MM.1S (cell line): ENCODE results near the gene ZNF184.

ENCODE experiments used
- DNase-seq: peaks from one replicate; pipeline ENCODE4 v3.0.0-alpha.2; 2015
- H2AFZ ChIP-seq: fragments of 300-600 bp; sonication (generic); 2 replicates; pipeline ENCODE4 v1.6.0; 2016; ENCODE audit warnings: antibody characterized with exemption, low read length
- H3F3A ChIP-seq: fragments of 300-600 bp; sonication (generic); 2 replicates; pipeline ENCODE4 v1.6.1; 2016; ENCODE audit warnings: mild to moderate bottlenecking, antibody characterized with exemption, low read length, moderate library complexity, mixed read lengths; ENCODE audit not compliant: insufficient read depth
- H3K27ac ChIP-seq: fragments of 300-600 bp; sonication (generic); 2 replicates; pipeline ENCODE4 v1.5.1; 2016; ENCODE audit warnings: mild to moderate bottlenecking, low read length
- H3K27me3 ChIP-seq: fragments of 300-600 bp; sonication (generic); replicated peaks from 2 replicates; pipeline ENCODE4 v1.6.0; 2016; ENCODE audit warnings: low read length; ENCODE audit not compliant: insufficient read depth
- H3K36me3 ChIP-seq: fragments of 300-600 bp; sonication (generic); replicated peaks from 2 replicates; pipeline ENCODE4 v1.6.1; 2016; ENCODE audit warnings: mild to moderate bottlenecking, low read length, mixed read lengths; ENCODE audit not compliant: insufficient read depth
- H3K4me1 ChIP-seq: fragments of 300-600 bp; sonication (generic); 2 replicates; pipeline ENCODE4 v1.6.1; 2016; ENCODE audit warnings: low read length, mixed read lengths
- H3K4me2 ChIP-seq: fragments of 300-600 bp; sonication (generic); 2 replicates; pipeline ENCODE4 v1.6.0; 2016; ENCODE audit warnings: low read depth, low read length
- H3K4me3 ChIP-seq: fragments of 300-600 bp; sonication (generic); 2 replicates; pipeline ENCODE4 v1.5.1; 2016; ENCODE audit warnings: low read length, mixed read lengths
- H3K79me2 ChIP-seq: fragments of 300-600 bp; sonication (generic); 2 replicates; pipeline ENCODE4 v1.6.1; 2016; ENCODE audit warnings: mixed run types, low read length, mixed read lengths
- H3K9ac ChIP-seq: fragments of 300-600 bp; sonication (generic); 2 replicates; pipeline ENCODE4 v1.6.1; 2016; ENCODE audit warnings: low read length, mixed read lengths
- H3K9me2 ChIP-seq: fragments of 300-600 bp; sonication (generic); replicated peaks from 2 replicates; pipeline ENCODE4 v1.6.1; 2016; ENCODE audit warnings: mild to moderate bottlenecking, low read length, mixed read lengths; ENCODE audit not compliant: insufficient read depth
- H3K9me3 ChIP-seq: fragments of 300-600 bp; sonication (generic); replicated peaks from 2 replicates; pipeline ENCODE4 v1.6.1; 2016; ENCODE audit warnings: mild to moderate bottlenecking, low read length, mixed read lengths; ENCODE audit not compliant: insufficient read depth
- H4K20me1 ChIP-seq: fragments of 300-600 bp; sonication (generic); 2 replicates; pipeline ENCODE4 v1.6.1; 2016; ENCODE audit warnings: mild to moderate bottlenecking, low read length, moderate library complexity, mixed read lengths; ENCODE audit not compliant: insufficient read depth
- CTCF ChIP-seq: fragments of 300-600 bp; sonication (generic); IDR thresholded peaks from 2 replicates; pipeline ENCODE4 v1.5.1; 2016; ENCODE audit warnings: antibody characterized with exemption, low read length, mixed read lengths
- EZH2 ChIP-seq: fragments of 300-600 bp; sonication (generic); optimal IDR thresholded peaks from 2 replicates; pipeline ENCODE3; 2017; ENCODE audit warnings: low read depth, mild to moderate bottlenecking, antibody characterized with exemption, low read length, mixed read lengths
- EZH2phosphoT487 ChIP-seq: fragments of 300-600 bp; sonication (generic); IDR thresholded peaks from 2 replicates; pipeline ENCODE4 v1.6.1; 2018; ENCODE audit warnings: antibody characterized with exemption, low read length

The ZNF184 gene

GRCh38 chr6:27441001-27441400, 31.9 kb downstream of the ZNF184 start:
- no peaks in the 10 kb centered on the region for H3K9me3 ChIP-seq
- no peak for DNase-seq
- H3K9ac ChIP-seq: no peak overlapping the region
- H3K9me2 ChIP-seq: no peaks in the 10 kb centered on the region
- no peaks in the 10 kb centered on the region for H3K79me2 ChIP-seq
- H3K4me2 ChIP-seq: no peak overlapping the region
- H2AFZ ChIP-seq: no peak overlapping the region
- H3K27me3 ChIP-seq: no peaks in the 10 kb centered on the region
- no peaks in the 10 kb centered on the region for H3K36me3 ChIP-seq
- no peaks in the 10 kb centered on the region for H4K20me1 ChIP-seq
- no peaks in the 10 kb centered on the region for H3F3A ChIP-seq
- H3K4me3 ChIP-seq: no peak overlapping the region
- H3K4me1 ChIP-seq: no peaks in the 10 kb centered on the region
- TF ChIP-seq EZH2phosphoT487 (no peak), EZH2 (no peak), CTCF (no peak)
- no peak overlapping the region for H3K27ac ChIP-seq

DNA sequence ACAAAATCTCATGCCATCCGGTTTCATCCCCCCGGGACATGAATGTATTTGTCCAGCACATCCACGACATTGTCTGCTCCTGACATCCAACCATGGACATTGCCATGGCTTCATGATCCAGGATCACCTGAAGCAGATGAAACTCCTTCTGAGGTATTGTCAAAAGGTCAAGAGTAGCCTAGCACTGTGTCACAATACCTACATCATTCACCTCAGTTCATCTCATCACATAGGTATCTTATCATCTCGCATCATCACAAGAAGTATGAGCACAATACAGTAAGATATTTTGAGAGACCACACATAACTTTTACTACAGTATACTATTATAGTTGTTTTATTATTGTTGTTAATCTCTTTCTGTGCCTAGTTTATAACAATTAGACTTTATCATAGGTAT, 33.5 kb downstream of the ZNF184 start:
- H3K4me2 ChIP-seq: no peak overlapping the region
- H3K79me2 ChIP-seq: no peaks in the 10 kb centered on the region
- H3K4me3 ChIP-seq: no peak overlapping the region
- H3K27me3 ChIP-seq: no peaks in the 10 kb centered on the region
- no peaks in the 10 kb centered on the region for H3F3A ChIP-seq
- H3K9ac ChIP-seq: no peak overlapping the region
- H3K9me2 ChIP-seq: no peaks in the 10 kb centered on the region
- H3K9me3 ChIP-seq: no peaks in the 10 kb centered on the region
- no peaks in the 10 kb centered on the region for H3K4me1 ChIP-seq
- H2AFZ ChIP-seq: no peak overlapping the region
- H3K36me3 ChIP-seq: no peaks in the 10 kb centered on the region
- TF ChIP-seq CTCF (no peak), EZH2phosphoT487 (no peak), EZH2 (no peak)
- DNase-seq: no peak
- no peak overlapping the region for H3K27ac ChIP-seq
- no peaks in the 10 kb centered on the region for H4K20me1 ChIP-seq

GRCh38 chr6:27433714-27434113, 39.2 kb downstream of the ZNF184 start:
- H3K9me2 ChIP-seq: no peaks in the 10 kb centered on the region
- no peaks in the 10 kb centered on the region for H3K9me3 ChIP-seq
- H3K27me3 ChIP-seq: no peaks in the 10 kb centered on the region
- no peak overlapping the region for H3K27ac ChIP-seq
- H3K36me3 ChIP-seq: no peaks in the 10 kb centered on the region
- H3K4me1 ChIP-seq: no peaks in the 10 kb centered on the region
- H3K4me3 ChIP-seq: no peak overlapping the region
- no peak for DNase-seq
- H4K20me1 ChIP-seq: no peaks in the 10 kb centered on the region
- no peak overlapping the region for H2AFZ ChIP-seq
- no peaks in the 10 kb centered on the region for H3F3A ChIP-seq
- no peak overlapping the region for H3K9ac ChIP-seq
- no peak for TF ChIP-seq EZH2phosphoT487
- no peak for TF ChIP-seq EZH2
- no peak for TF ChIP-seq CTCF
- no peaks in the 10 kb centered on the region for H3K79me2 ChIP-seq
- no peak overlapping the region for H3K4me2 ChIP-seq
